AG09319 (cell line): ENCODE data around the gene CDH13.

ENCODE experiments used
- DNase-seq: peaks from one replicate; pipeline ENCODE4 v3.0.0-alpha.2; 2010; ENCODE audit warnings: low read depth; ENCODE audit errors: extremely low read depth
- CTCF ChIP-seq: IDR thresholded peaks from 2 replicates; pipeline ENCODE4 v1.5.1; 2011; ENCODE audit warnings: low read depth, mild to moderate bottlenecking, inconsistent platforms, low read length, moderate library complexity

The CDH13 gene

GRCh38 chr16:83128041-83128440, 501.3 kb downstream of the CDH13 start:
- TF ChIP-seq CTCF, result no peak
- DNase-seq, result no peak

- DNase-seq, result no peak
- TF ChIP-seq CTCF, result no peak
These were observed 503.3 kb downstream of the CDH13 start for GRCh38 chr16:83130039-83130438.

GRCh38 chr16:83134638-83135037, 507.9 kb downstream of the CDH13 start:
- no peak for DNase-seq
- no peak for TF ChIP-seq CTCF

GRCh38 chr16:83136419-83136818, 509.6 kb downstream of the CDH13 start:
- no peak for DNase-seq
- TF ChIP-seq CTCF, result no peak

GRCh38 chr16:83136924-83137323, 510.2 kb downstream of the CDH13 start:
- TF ChIP-seq CTCF, result no peak
- DNase-seq, result no peak

GRCh38 chr16:83137326-83137781, 510.6 kb downstream of the CDH13 start:
- peak; percentile 20 for DNase-seq
- no peak for TF ChIP-seq CTCF

GRCh38 chr16:83137894-83138293, 511.1 kb downstream of the CDH13 start:
- TF ChIP-seq CTCF, result no peak
- peak; percentile 15 for DNase-seq
